Spinal cord (tissue), 10 donors: Measurements from ENCODE around the gene LRRC73. TPM values are rescaled to one million over a fixed set of nuclear protein-coding genes. Genes with fewer than 3 reads are reported as not detected.
A peak's percentile ranks its signal among the peaks of the same experiment; 100 is the strongest.
"Not testable (repeated sequence)": the region's sequence is repeated elsewhere in the genome, so short reads cannot be mapped to it uniquely, and the experiment has no call there.

Source experiments
- DNase-seq, 6 donors: peaks; one replicate each; pipeline versions ENCODE4 v3.0.0 to v3.0.0-alpha.2; 2013 to 2015; ENCODE audit warnings: low spot score in 6 of 6, low read depth in 4 of 6
- H3K27ac ChIP-seq: one replicate; pipeline ENCODE4 v1.5.1; 2013; ENCODE audit warnings: low read depth, low read length, control low read depth
- H3K27me3 ChIP-seq: one replicate; pipeline ENCODE4 v1.6.1; 2013; ENCODE audit warnings: low read length; ENCODE audit not compliant: control insufficient read depth, insufficient read depth
- H3K36me3 ChIP-seq: one replicate; pipeline ENCODE4 v1.6.1; 2013; ENCODE audit warnings: low read length; ENCODE audit not compliant: control insufficient read depth, insufficient read depth
- H3K4me1 ChIP-seq: one replicate; pipeline ENCODE4 v1.6.1; 2013; ENCODE audit warnings: low read length; ENCODE audit not compliant: control insufficient read depth, insufficient read depth
- H3K4me3 ChIP-seq: one replicate; pipeline ENCODE4 v1.5.1; 2013; ENCODE audit warnings: low read depth, low read length, control low read depth
- H3K9me3 ChIP-seq: one replicate; pipeline ENCODE4 v1.6.1; 2013; ENCODE audit warnings: low read length; ENCODE audit not compliant: control insufficient read depth, insufficient read depth
- WGBS: methylation state at CpG from one replicate; pipeline ENCODE4 v1.1.5; 2013; ENCODE audit warnings: missing lambda C conversion rate; ENCODE audit not compliant: insufficient coverage; 5-methylcytosine and 5-hydroxymethylcytosine counted together
- polyA plus RNA-seq, 2 donors: library from polyadenylated mRNA; unstranded; fragments of 120-200 nt; gene quantifications; one replicate each; pipeline ENCODE4 v1.2.1, GENCODE V29; 2013; ENCODE audit not compliant: insufficient read length in 2 of 2
- total RNA-seq, 2 donors: library from RNA; depleted of rRNA in 1 of 2; stranded (reverse); fragments of 120-200 nt in 1 of 2; fragments of >200 nt in 1 of 2; gene quantifications; one replicate each; pipeline versions ENCODE4 v1.2.3 to v1.2.4, GENCODE V29; 2013 to 2014
- donor health status: healthy.

Gene LRRC73
- total and polyA plus RNA-seq, 4 donors: 1.8 to 10.5 (median 5.7) TPM

DNA sequence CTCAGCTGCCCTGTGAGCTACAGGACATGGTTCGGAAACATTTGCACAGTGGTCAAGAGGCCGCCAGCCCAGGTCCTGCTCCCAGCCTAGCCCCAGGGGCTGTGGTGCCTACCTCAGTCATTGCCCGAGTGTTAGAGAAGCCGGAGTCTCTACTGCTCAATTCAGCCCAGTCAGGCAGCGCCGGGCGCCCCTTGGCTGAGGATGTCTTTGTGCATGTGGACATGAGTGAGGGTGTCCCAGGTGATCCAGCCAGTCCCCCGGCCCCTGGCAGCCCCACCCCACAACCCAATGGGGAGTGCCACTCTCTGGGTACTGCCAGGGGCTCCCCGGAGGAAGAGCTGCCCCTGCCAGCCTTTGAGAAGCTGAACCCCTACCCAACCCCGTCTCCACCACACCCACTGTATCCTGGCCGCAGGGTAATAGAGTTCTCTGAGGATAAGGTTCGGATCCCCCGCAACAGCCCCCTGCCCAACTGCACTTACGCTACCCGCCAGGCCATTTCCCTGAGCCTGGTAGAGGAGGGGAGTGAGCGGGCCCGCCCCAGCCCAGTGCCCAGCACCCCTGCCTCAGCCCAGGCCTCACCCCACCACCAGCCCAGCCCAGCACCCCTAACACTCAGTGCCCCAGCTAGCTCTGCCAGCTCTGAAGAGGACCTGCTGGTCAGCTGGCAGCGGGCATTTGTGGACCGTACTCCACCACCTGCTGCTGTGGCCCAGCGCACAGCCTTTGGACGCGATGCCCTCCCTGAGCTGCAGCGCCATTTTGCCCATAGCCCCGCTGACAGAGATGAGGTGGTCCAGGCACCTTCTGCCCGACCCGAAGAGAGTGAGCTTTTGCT, 5.2 kb downstream of the LRRC73 start:
- 91% methylated on average over 16 of the region's 26 CpGs for WGBS
- Histone ChIP-seq H3K27me3 (no peaks in the 10 kb centered on the region), H3K36me3 (peaks cover 69% of the 10 kb centered on the region), H3K9me3 (no peaks in the 10 kb centered on the region), H3K27ac (no peak overlapping the region), H3K4me3 (no peak overlapping the region), H3K4me1 (peaks cover 50% of the 10 kb centered on the region)
- DNase-seq: no peak

DNA sequence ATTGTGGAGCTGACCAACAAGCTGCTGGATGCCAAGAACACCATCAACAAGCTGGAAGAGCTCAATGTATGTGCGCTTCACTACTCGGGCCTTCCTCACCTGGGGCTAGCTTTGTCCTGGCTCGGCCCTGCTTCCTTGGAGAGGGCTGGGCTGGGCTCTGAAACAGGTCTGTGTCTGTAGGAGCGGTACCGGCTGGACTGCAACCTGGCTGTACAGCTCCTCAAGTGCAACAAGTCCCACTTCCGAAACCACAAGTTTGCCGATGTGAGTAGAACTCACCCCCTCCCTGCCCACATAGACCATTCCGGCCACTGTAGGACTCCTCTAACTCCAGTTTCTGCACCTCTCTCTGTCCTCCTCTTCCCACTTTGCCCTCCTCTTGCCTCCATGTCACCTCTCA, 6.7 kb downstream of the LRRC73 start:
- Histone ChIP-seq H3K4me1 (peaks cover 49% of the 10 kb centered on the region), H3K27ac (no peak overlapping the region), H3K36me3 (peaks cover 80% of the 10 kb centered on the region), H3K27me3 (no peaks in the 10 kb centered on the region), H3K4me3 (no peak overlapping the region), H3K9me3 (no peaks in the 10 kb centered on the region)
- no peak for DNase-seq
- WGBS: 93% methylated on average over 8 of the region's 8 CpGs

DNA sequence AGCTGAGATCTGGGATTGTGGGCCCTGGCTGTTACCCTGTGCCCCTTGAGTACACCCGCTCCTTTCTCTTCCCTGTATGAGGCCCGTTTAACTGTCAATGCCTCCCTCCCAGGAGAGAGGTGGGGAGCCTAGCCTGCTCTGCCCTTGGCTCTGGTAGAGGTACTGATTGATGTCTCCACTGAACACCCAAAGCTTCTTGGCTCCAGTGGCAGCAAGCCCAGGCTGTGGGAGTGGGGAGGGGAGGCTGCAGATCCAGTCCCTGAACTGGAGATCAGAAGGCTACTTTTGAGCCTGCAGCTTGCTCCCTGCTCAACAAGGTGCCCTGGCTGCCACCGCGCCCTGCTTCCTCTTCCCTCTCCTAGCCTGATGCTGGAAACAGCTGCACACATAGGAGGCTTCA, 7.5 kb downstream of the LRRC73 start:
- peaks cover 84% of the 10 kb centered on the region for H3K36me3 ChIP-seq
- WGBS: 98% methylated on average over 2 of the region's 4 CpGs

GRCh38 chr6:43500921-43501320, 9.2 kb downstream of the LRRC73 start:
- 78% methylated on average over 1 of the region's 3 CpGs for WGBS
- H3K27me3 ChIP-seq: no peaks in the 10 kb centered on the region
- no peak overlapping the region for H3K27ac ChIP-seq
- H3K9me3 ChIP-seq: no peaks in the 10 kb centered on the region
- H3K4me1 ChIP-seq: peaks cover 40% of the 10 kb centered on the region
- peaks cover 83% of the 10 kb centered on the region for H3K36me3 ChIP-seq
- H3K4me3 ChIP-seq: no peak overlapping the region
- DNase-seq: no peak

More for the DNA sequence above, 7.5 kb downstream of the LRRC73 start:
- no peak overlapping the region for H3K4me3 ChIP-seq
- H3K27me3 ChIP-seq: no peaks in the 10 kb centered on the region
- H3K4me1 ChIP-seq: peaks cover 43% of the 10 kb centered on the region
- DNase-seq: no peak
- H3K9me3 ChIP-seq: no peaks in the 10 kb centered on the region
- no peak overlapping the region for H3K27ac ChIP-seq

GRCh38 chr6:43499028-43499815, 10.9 kb downstream of the LRRC73 start:
- Histone ChIP-seq H3K27me3 (no peaks in the 10 kb centered on the region), H3K27ac (peak overlapping the region; percentile 37), H3K4me1 (peaks cover 56% of the 10 kb centered on the region), H3K36me3 (peaks cover 74% of the 10 kb centered on the region), H3K4me3 (no peak overlapping the region), H3K9me3 (no peaks in the 10 kb centered on the region)
- peak in 2 of 6 donors; percentile 11 to 64 for DNase-seq
- WGBS: 81% methylated on average over 11 of the region's 12 CpGs

- H3K27me3 ChIP-seq, H3K27ac ChIP-seq, H3K9me3 ChIP-seq, DNase-seq, H3K4me3 ChIP-seq: not testable (repeated sequence)
- Histone ChIP-seq H3K4me1 (peaks cover 64% of the 10 kb centered on the region), H3K36me3 (peaks cover 66% of the 10 kb centered on the region)
- WGBS: 92% methylated on average over 5 of the region's 5 CpGs
Measured at GRCh38 chr6:43498291-43498690, 11.9 kb downstream of the LRRC73 start.

DNA sequence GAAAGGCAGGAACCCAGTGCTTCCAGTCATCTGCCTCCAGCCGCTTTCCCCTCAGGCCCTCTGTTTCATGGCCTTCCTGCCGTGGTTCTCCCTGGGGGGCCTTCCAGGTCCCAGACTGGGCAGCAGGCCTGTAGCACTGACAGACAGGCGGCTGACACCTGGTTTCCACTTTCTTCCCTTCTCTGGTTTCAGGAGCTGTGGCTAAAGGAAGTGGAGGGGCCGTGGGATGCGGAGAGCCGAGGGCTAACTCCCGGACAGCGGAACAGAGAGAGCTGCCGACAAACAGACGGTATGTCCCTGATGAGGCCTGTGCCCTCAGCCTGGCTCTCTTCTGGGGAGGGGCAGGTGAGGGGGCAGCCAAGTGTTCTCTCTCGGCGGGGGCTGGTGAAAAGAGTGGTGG, 12.5 kb downstream of the LRRC73 start:
- Histone ChIP-seq H3K36me3 (peaks cover 60% of the 10 kb centered on the region), H3K4me1 (peaks cover 61% of the 10 kb centered on the region), H3K9me3 (no peaks in the 10 kb centered on the region), H3K27me3 (no peaks in the 10 kb centered on the region), H3K27ac (no peak overlapping the region), H3K4me3 (no peak overlapping the region)
- DNase-seq: no peak
- 88% methylated on average over 12 of the region's 12 CpGs for WGBS

- WGBS: 100% methylated on average over 1 of the region's 6 CpGs
- Histone ChIP-seq H3K36me3 (peaks cover 54% of the 10 kb centered on the region), H3K4me3 (no peak overlapping the region), H3K9me3 (no peaks in the 10 kb centered on the region), H3K27me3 (no peaks in the 10 kb centered on the region), H3K4me1 (peaks cover 62% of the 10 kb centered on the region), H3K27ac (no peak overlapping the region)
- DNase-seq: no peak
Measured at GRCh38 chr6:43497129-43497396, 13.1 kb downstream of the LRRC73 start.

- H3K4me3 ChIP-seq: no peak overlapping the region
- peaks cover 49% of the 10 kb centered on the region for H3K36me3 ChIP-seq
- peaks cover 66% of the 10 kb centered on the region for H3K4me1 ChIP-seq
- no peak overlapping the region for H3K27ac ChIP-seq
- H3K27me3 ChIP-seq: no peaks in the 10 kb centered on the region
- WGBS: 45% methylated on average over 11 of the region's 18 CpGs
- no peaks in the 10 kb centered on the region for H3K9me3 ChIP-seq
- DNase-seq: no peak
Measured at GRCh38 chr6:43496370-43497128, 13.6 kb downstream of the LRRC73 start.
